Inflammatory macrophage (primary cell): Measurements from ENCODE around the gene NADSYN1.

Source experiments
- DNase-seq, 2 donors: peaks; one replicate each; pipeline ENCODE4 v3.0.0-alpha.2; 2020 to 2022

The NADSYN1 gene

GRCh38 chr11:71451596-71452198 lies 1.3 kb upstream of the NADSYN1 start:
- no peak for DNase-seq

GRCh38 chr11:71452199-71453036 lies 585 bp upstream of the NADSYN1 start:
- peak; percentile 61 to 63 for DNase-seq

- DNase-seq: no peak
Measured at GRCh38 chr11:71453918-71454304, 908 bp downstream of the NADSYN1 start.

- no peak for DNase-seq
Measured at GRCh38 chr11:71454470-71455113, 1.6 kb downstream of the NADSYN1 start.

- no peak for DNase-seq
Measured at GRCh38 chr11:71456294-71456693, 3.3 kb downstream of the NADSYN1 start.

- DNase-seq: no peak
Measured at GRCh38 chr11:71456831-71457230, 3.8 kb downstream of the NADSYN1 start.

- DNase-seq: no peak
Measured at GRCh38 chr11:71458146-71459070, 5.4 kb downstream of the NADSYN1 start.

- no peak for DNase-seq
Measured at GRCh38 chr11:71459076-71459766, 6.2 kb downstream of the NADSYN1 start.

- DNase-seq: no peak
Measured at GRCh38 chr11:71459767-71460320, 6.8 kb downstream of the NADSYN1 start.

GRCh38 chr11:71461696-71462095 lies 8.7 kb downstream of the NADSYN1 start:
- no peak for DNase-seq

- no peak for DNase-seq
Measured at GRCh38 chr11:71462726-71463125, 9.7 kb downstream of the NADSYN1 start.

- no peak for DNase-seq
Measured at GRCh38 chr11:71463331-71464211, 10.6 kb downstream of the NADSYN1 start.

- no peak for DNase-seq
Measured at GRCh38 chr11:71465054-71465453, 12.1 kb downstream of the NADSYN1 start.

- DNase-seq: no peak
Measured at GRCh38 chr11:71466358-71466757, 13.4 kb downstream of the NADSYN1 start.

- no peak for DNase-seq
Measured at GRCh38 chr11:71467164-71467563, 14.2 kb downstream of the NADSYN1 start.

GRCh38 chr11:71470946-71471345 lies 17.9 kb downstream of the NADSYN1 start:
- no peak for DNase-seq

GRCh38 chr11:71472357-71472885 lies 19.4 kb downstream of the NADSYN1 start:
- DNase-seq: no peak

GRCh38 chr11:71472941-71473792 lies 20.2 kb downstream of the NADSYN1 start:
- DNase-seq: no peak

- DNase-seq: no peak
Measured at GRCh38 chr11:71473793-71474080, 20.7 kb downstream of the NADSYN1 start.
